ENCODE results near the gene GNA15.
"Not testable (repeated sequence)": the region's sequence is repeated elsewhere in the genome, so short reads cannot be mapped to it uniquely, and the experiment has no call there.

Gene GNA15

DNA sequence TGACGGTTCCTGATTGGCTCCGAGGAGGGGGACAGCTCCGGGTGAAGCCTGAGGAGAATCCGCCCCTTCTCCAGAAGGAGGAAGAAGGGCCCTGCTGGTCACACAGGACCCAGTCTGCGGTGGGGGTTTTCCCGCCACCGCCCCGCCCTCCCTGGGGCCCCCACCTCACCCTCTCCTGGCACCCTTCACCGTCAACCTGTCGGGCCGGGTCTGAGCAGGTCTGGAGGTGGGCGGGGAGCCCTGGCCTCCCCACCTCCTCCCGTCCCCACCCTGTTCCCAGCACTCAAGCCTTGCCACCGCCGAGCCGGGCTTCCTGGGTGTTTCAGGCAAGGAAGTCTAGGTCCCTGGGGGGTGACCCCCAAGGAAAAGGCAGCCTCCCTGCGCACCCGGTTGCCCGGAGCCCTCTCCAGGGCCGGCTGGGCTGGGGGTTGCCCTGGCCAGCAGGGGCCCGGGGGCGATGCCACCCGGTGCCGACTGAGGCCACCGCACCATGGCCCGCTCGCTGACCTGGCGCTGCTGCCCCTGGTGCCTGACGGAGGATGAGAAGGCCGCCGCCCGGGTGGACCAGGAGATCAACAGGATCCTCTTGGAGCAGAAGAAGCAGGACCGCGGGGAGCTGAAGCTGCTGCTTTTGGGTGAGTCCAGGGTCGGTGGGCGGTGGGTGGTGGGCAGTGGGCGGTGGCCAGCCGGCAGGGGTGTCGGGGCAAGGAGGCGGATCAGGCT is at the start of gene GNA15:
GNA15 (plus strand) TSS at position 73 of the 723 bp plus-strand sequence; CDS start at position 491, 418 bp downstream.
- DNase-seq: no peak

GRCh38 chr19:3087769-3088168 is 48.1 kb upstream of the GNA15 start:
- no peak for DNase-seq

- DNase-seq: not testable (repeated sequence)
Observed at GRCh38 chr19:3089299-3089855, 46.5 kb upstream of the GNA15 start.

GRCh38 chr19:3094601-3095440 is 41.0 kb upstream of the GNA15 start:
- no peak for DNase-seq

DNA sequence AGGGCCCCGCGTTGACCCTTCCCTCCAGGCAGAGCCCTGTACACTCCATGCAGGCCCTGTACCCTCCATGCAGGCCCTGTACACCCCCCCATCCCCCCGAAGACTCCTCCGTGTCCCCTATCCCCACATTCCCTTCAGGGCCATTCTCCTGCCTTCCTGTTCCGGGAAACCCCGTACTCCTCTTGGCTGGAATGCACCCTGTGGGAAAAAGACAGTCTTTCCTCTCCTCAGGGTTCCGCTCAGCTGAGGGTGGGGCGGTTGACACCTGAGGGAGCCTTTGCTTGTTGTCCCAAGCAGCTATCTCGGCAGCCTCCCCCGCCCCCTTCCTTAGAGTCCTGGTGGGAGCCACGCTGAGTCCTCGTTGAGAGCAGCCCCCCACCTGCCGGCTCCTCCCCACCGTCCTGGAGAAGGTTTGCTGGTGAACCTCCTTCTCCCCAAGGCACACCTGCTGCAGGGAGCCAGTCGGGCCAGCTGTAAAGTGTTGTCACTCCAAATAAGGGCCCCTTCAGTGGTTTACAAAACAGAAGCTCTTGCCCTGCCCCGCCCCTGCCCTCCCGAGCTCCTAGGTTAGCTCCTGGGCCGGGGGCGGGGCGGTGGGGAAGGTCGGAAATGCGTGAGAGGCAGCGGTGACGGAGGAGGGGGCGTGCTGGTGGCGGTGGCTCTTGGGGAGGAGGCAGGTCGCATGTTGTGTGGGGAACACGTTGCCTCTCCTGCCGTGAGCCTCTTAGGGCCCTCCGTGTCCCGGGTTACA is 40.2 kb upstream of the GNA15 start:
- DNase-seq: peak; percentile 12

DNA sequence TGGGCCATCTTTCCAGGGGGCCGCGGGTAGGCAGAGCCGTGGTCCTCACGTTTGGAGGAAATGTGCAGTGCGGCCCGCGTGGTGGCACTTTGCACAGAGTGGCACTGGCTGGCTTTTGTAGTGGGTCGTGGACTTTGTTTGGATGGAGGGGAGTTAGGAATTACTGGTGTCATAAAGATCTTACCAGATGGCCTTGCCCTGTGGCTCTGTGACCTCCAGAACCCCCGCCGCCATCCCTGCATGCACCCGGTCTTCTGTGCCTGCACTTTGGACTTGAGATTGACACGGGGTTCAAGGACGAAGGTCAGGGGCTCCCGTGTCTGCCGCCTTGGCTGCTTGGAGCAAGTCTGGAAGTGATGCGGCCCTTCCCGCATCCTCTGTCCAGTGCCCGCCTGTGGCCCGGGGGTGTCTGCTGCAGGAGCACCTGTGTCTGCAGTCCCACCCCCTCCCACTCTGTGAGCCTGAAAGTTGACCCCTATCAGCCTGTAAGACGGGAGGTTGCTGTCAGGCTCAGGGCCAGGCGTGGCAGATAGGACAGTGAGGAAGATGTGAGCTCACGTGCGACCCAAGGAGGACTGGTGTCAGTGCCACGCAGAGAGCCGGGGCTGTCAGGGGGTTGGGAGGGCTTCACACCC is 39.4 kb upstream of the GNA15 start:
- DNase-seq: no peak

DNA sequence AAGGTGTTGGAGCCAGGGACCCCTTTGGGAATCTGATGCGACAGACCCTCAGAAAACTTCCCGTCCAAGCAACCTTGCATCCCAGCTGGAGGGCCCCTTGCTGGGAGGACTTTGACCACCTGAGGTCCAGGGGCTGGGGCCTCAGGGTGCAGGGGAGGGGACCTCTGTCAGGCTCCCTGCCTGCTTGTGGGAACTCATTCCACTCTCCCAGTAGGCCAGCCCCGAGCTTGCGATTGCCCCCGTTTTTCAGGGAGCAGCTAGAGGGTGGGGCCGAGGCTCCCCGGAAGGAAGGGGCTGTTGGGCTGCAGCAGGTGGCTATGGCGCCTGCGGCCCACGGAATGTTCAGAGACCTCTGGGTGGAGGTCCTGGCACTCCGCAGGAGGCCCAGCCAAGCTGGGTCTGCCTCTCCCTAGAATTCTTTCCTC is 38.9 kb upstream of the GNA15 start:
- DNase-seq: no peak

DNA sequence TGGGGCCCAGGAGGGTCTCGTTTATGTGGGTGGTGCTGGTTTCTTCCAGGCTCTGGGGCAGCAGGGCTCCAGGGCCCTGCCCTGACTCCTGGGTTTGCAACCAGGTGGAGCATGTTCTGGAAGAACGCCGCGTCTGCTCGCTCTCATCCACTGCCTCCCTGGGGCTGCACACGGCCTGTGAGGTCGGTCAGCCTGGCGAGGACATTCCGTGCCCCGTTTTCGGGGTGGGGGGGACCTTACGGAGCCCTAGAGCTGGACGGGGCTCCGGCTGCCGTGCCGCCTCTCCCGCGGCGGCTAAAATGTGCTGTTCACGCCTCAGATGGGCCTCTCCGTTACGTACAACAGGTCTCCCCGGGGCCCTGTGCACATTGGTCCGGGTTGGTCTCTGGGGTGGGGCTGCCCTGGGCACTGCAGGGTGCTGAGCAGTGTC is 38.4 kb upstream of the GNA15 start:
- no peak for DNase-seq

- DNase-seq: no peak
Observed at GRCh38 chr19:3098141-3098514, 37.7 kb upstream of the GNA15 start.

GRCh38 chr19:3098515-3099346 is 37.1 kb upstream of the GNA15 start:
- DNase-seq: no peak

GRCh38 chr19:3099347-3100145 is 36.3 kb upstream of the GNA15 start:
- DNase-seq: no peak

- no peak for DNase-seq
Observed at GRCh38 chr19:3100331-3100730, 35.5 kb upstream of the GNA15 start.

DNA sequence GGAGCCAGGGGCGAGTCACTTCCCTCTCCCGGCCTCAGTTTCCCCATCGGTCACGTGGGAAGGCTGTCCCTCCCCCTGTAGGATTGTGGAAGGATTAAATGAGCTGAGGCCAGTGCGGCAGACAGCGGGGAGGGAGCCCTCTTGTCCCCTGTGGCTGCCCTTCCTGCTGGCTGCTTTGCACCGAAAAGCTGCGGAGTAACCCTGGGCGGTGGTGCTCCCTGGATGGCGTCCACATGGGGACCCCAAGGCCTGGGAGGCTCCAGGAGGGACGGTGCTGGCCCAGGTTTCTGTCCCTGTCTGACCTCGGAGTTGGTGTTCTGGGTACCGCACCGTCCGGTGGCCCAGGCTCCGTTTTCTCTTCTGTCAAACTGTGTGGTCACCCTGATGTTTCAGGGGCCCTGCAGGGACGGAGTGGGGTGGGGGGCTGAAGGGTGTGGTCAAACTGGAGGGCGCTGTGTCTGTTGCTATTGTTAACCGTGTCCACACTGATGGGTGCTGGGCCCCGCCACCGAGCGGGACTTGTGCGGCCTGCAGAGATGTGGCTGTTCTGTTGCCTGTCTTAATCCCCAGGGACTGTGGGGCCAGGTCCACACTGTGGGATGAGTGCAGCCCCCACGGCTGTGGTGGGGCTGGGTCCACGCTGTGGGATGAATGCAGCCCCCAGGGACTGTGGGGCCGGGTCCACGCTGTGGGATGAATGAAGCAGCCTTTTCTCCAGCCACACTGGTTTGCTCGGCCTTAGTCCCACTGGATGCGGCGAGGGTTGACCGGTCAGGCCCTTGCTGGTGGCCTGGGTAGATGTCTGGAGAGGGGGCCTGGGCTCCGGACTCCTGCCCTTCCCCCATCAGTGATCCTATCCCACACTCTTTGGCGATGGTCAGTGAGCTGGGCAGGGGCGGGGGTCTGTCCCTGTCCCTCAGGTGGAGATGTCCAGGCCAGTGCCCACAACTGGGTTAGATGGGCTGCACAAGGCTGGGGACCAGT is 34.8 kb upstream of the GNA15 start:
- no peak for DNase-seq

GRCh38 chr19:3102239-3103140 is 33.3 kb upstream of the GNA15 start:
- no peak for DNase-seq

GRCh38 chr19:3104708-3104983 is 31.2 kb upstream of the GNA15 start:
- DNase-seq: no peak

- DNase-seq: no peak
Observed at GRCh38 chr19:3105641-3106508, 30.0 kb upstream of the GNA15 start.

DNA sequence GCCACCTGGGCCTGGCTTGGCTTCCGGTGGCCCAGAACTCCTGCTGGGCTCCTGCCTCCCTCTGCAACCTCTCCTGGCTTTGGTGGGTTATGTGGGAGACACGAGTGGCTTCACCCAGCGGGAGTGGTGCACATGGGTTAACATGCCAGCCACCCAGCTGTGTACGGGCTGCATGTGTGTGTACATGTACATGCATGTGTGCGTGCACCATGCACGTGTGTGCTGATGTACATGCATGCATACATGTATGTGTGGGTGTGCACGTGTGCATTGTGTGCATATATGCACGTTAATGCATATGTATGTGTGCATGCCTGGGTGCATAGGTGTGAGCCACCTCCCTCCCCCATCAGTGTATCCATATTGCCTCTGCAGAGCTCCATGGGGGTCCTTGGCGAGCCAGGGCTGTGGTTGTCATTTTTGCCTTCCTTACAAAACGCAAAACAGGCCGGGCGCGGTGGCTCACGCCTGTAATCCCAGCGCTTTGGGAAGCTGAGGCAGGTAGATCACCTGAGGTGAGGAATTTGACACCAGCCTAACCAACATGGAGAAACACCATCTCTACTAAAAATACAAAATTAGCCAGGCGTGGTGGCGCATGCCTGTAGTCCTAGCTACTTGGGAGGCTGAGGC is 29.2 kb upstream of the GNA15 start:
- DNase-seq: no peak

Measured in NCI-H1105 treated with DMSO at 0.1 percent for 48 hours (cell line).